Smooth muscle cell (in vitro differentiated cells): ENCODE results near the gene NR2F1-AS1. TPM values are rescaled to one million over a fixed set of nuclear protein-coding genes. Genes with fewer than 3 reads are reported as not detected.

ENCODE experiments used
- DNase-seq: peaks from one replicate; lab custom pipeline; 2025; ENCODE audit not compliant: unreplicated experiment; lab: John Stamatoyannopoulos, UW
- H2AFZ ChIP-seq: fragments of 200-600 bp; sonication (generic); 2 replicates; pipeline ENCODE4 v1.6.0; 2016; ENCODE audit warnings: antibody characterized with exemption, low read depth, mild to moderate bottlenecking
- H3F3A ChIP-seq: fragments of 200-600 bp; sonication (generic); 2 replicates; pipeline ENCODE4 v1.6.0; 2017; ENCODE audit warnings: antibody characterized with exemption, low read depth
- H3K27ac ChIP-seq: fragments of 200-600 bp; sonication (generic); 2 replicates; pipeline ENCODE4 v1.5.1; 2016; ENCODE audit warnings: low read depth, mild to moderate bottlenecking
- H3K27me3 ChIP-seq: fragments of 200-600 bp; sonication (generic); 2 replicates; pipeline ENCODE4 v1.6.1; 2016; ENCODE audit warnings: low read depth, mild to moderate bottlenecking
- H3K36me3 ChIP-seq: fragments of 200-600 bp; sonication (generic); 2 replicates; pipeline ENCODE4 v1.5.1; 2016; ENCODE audit warnings: low read depth
- H3K4me1 ChIP-seq: fragments of 200-600 bp; sonication (generic); 2 replicates; pipeline ENCODE4 v1.5.1; 2016; ENCODE audit warnings: low read depth
- H3K4me2 ChIP-seq: fragments of 200-600 bp; sonication (generic); 2 replicates; pipeline ENCODE4 v1.6.0; 2016; ENCODE audit warnings: mild to moderate bottlenecking
- H3K4me3 ChIP-seq: fragments of 200-600 bp; sonication (generic); 2 replicates; pipeline ENCODE4 v1.5.1; 2016; ENCODE audit warnings: mild to moderate bottlenecking
- H3K79me2 ChIP-seq: fragments of 200-600 bp; sonication (generic); 2 replicates; pipeline ENCODE4 v1.6.0; 2016; ENCODE audit warnings: low read depth, mild to moderate bottlenecking
- H3K9ac ChIP-seq: fragments of 200-600 bp; sonication (generic); 2 replicates; pipeline ENCODE4 v1.6.0; 2016; ENCODE audit warnings: low read depth
- H3K9me3 ChIP-seq: fragments of 200-600 bp; sonication (generic); replicated peaks from 2 replicates; pipeline ENCODE4 v1.5.1; 2016; ENCODE audit warnings: low read depth
- H4K20me1 ChIP-seq: fragments of 200-600 bp; sonication (generic); 2 replicates; pipeline ENCODE4 v1.6.0; 2016; ENCODE audit warnings: low read depth
- CTCF ChIP-seq: fragments of 200-600 bp; sonication (generic); IDR thresholded peaks from 2 replicates; pipeline ENCODE4 v1.5.1; 2017; ENCODE audit warnings: borderline replicate concordance, mild to moderate bottlenecking, antibody characterized with exemption; ENCODE audit not compliant: insufficient read depth, poor library complexity, severe bottlenecking
- WGBS: methylation state at CpG from one replicate; pipeline ENCODE4 v1.1.7; 2016; ENCODE audit warnings: low lambda C conversion rate; 5-methylcytosine and 5-hydroxymethylcytosine counted together
- polyA plus RNA-seq: library from polyadenylated mRNA; unstranded; fragments of >200 nt; fragmentation: Nextera tagmentation; extraction: Ambion mirVana; gene quantifications from 2 replicates; pipeline ENCODE4 v1.2.1, GENCODE V29; 2016
- total RNA-seq: library from RNA; depleted of rRNA; stranded (reverse); fragments of >200 nt; gene quantifications from 2 replicates; pipeline ENCODE4 v1.2.3, GENCODE V29; 2014

The NR2F1-AS1 gene
- total and polyA plus RNA-seq, 2 experiments from 2014 or later = 18.7 to 26.1 TPM

GRCh38 chr5:93611273-93611975, 30.4 kb upstream of the NR2F1-AS1 start:
- H3K79me2 ChIP-seq = no peaks in the 10 kb centered on the region
- H4K20me1 ChIP-seq = peaks cover 4% of the 10 kb centered on the region
- H3K9me3 ChIP-seq = no peaks in the 10 kb centered on the region
- no peak for TF ChIP-seq CTCF
- H2AFZ ChIP-seq = no peak overlapping the region
- peak overlapping the region; percentile 73 for H3K4me2 ChIP-seq
- 9% methylated on average over 9 of the region's 9 CpGs for WGBS
- peaks cover 12% of the 10 kb centered on the region for H3K4me1 ChIP-seq
- no peak overlapping the region for H3K27ac ChIP-seq
- peaks cover 11% of the 10 kb centered on the region for H3F3A ChIP-seq
- DNase-seq = no peak
- H3K27me3 ChIP-seq = peaks cover 99% of the 10 kb centered on the region
- no peak overlapping the region for H3K9ac ChIP-seq
- no peak overlapping the region for H3K4me3 ChIP-seq
- no peaks in the 10 kb centered on the region for H3K36me3 ChIP-seq

- Histone ChIP-seq H3F3A (peaks cover 11% of the 10 kb centered on the region), H3K4me2 (no peak overlapping the region), H3K79me2 (no peaks in the 10 kb centered on the region), H3K36me3 (no peaks in the 10 kb centered on the region), H2AFZ (no peak overlapping the region), H3K4me1 (peaks cover 12% of the 10 kb centered on the region), H3K4me3 (no peak overlapping the region), H4K20me1 (peaks cover 4% of the 10 kb centered on the region), H3K27me3 (peaks cover 99% of the 10 kb centered on the region), H3K9ac (no peak overlapping the region), H3K27ac (no peak overlapping the region), H3K9me3 (no peaks in the 10 kb centered on the region)
- TF ChIP-seq CTCF = no peak
- WGBS = 9% methylated on average over 17 of the region's 17 CpGs
- no peak for DNase-seq
These were observed 29.7 kb upstream of the NR2F1-AS1 start for GRCh38 chr5:93610581-93611272.

- Histone ChIP-seq H3K9me3 (no peaks in the 10 kb centered on the region), H3F3A (peaks cover 11% of the 10 kb centered on the region), H3K4me2 (no peak overlapping the region), H2AFZ (no peak overlapping the region), H3K36me3 (no peaks in the 10 kb centered on the region), H3K4me1 (peaks cover 12% of the 10 kb centered on the region), H3K27ac (no peak overlapping the region), H3K4me3 (no peak overlapping the region), H3K27me3 (peaks cover 99% of the 10 kb centered on the region), H4K20me1 (peaks cover 4% of the 10 kb centered on the region), H3K79me2 (no peaks in the 10 kb centered on the region), H3K9ac (no peak overlapping the region)
- no peak for DNase-seq
- 8% methylated on average over 7 of the region's 7 CpGs for WGBS
- TF ChIP-seq CTCF = no peak
These were observed 28.7 kb upstream of the NR2F1-AS1 start for GRCh38 chr5:93609762-93610161.

GRCh38 chr5:93608855-93609254, 27.8 kb upstream of the NR2F1-AS1 start:
- TF ChIP-seq CTCF = no peak
- Histone ChIP-seq H3F3A (peaks cover 11% of the 10 kb centered on the region), H3K27ac (no peak overlapping the region), H3K4me2 (no peak overlapping the region), H3K9ac (no peak overlapping the region), H3K79me2 (no peaks in the 10 kb centered on the region), H2AFZ (no peak overlapping the region), H3K4me3 (no peak overlapping the region), H3K27me3 (peaks cover 99% of the 10 kb centered on the region), H4K20me1 (peaks cover 4% of the 10 kb centered on the region), H3K36me3 (no peaks in the 10 kb centered on the region), H3K9me3 (no peaks in the 10 kb centered on the region), H3K4me1 (peaks cover 20% of the 10 kb centered on the region)
- 13% methylated on average over 4 of the region's 4 CpGs for WGBS
- no peak for DNase-seq
